ENCODE measurements around the gene SEC11A.
"Not testable (repeated sequence)": the region's sequence is repeated elsewhere in the genome, so short reads cannot be mapped to it uniquely, and the experiment has no call there.

The SEC11A gene

GRCh38 chr15:84749111-84749991 lies 33.4 kb upstream of the SEC11A start:
- Mint-ChIP-seq H3K27me3 (no peaks in the 10 kb centered on the region), H3K4me1 (peaks cover 69% of the 10 kb centered on the region), H3K27ac (peak overlapping the region; percentile 97), H3K36me3 (ENCODE audit: low read depth) (peaks cover 20% of the 10 kb centered on the region), H3K4me3 (peak overlapping the region; percentile 97), H3K9me3 (no peaks in the 10 kb centered on the region)
- ATAC-seq (peak; percentile 44), DNase-seq (peak; percentile 55)

- Mint-ChIP-seq H3K36me3 (ENCODE audit: low read depth) (peaks cover 17% of the 10 kb centered on the region), H3K27me3 (no peaks in the 10 kb centered on the region), H3K4me1 (peaks cover 67% of the 10 kb centered on the region), H3K4me3 (peak within 1 kb of the TSS; percentile 97), H3K27ac (peak within 1 kb of the TSS; percentile 98), H3K9me3 (no peaks in the 10 kb centered on the region)
- peak; percentile 58 for ATAC-seq
- DNase-seq = peak; percentile 77
Observed at GRCh38 chr15:84748274-84749110, 32.6 kb upstream of the SEC11A start, which contains the start of gene ZNF592. Gene ZNF592, plus strand, starts transcription at chr15:84748592. Its CDS starts 34,084 bp downstream, at chr15:84782676.

- Mint-ChIP-seq H3K36me3 (ENCODE audit: low read depth) (peaks cover 14% of the 10 kb centered on the region), H3K27me3 (no peaks in the 10 kb centered on the region), H3K9me3 (no peaks in the 10 kb centered on the region), H3K4me3 (peak overlapping the region; percentile 89), H3K4me1 (peaks cover 65% of the 10 kb centered on the region), H3K27ac (peak overlapping the region; percentile 98)
- ATAC-seq = peak; percentile 80
- DNase-seq = peak; percentile 72
Observed at GRCh38 chr15:84747416-84748273, 31.7 kb upstream of the SEC11A start.

- H3K36me3 Mint-ChIP-seq (ENCODE audit: low read depth) = no peaks in the 10 kb centered on the region
- H3K27me3 Mint-ChIP-seq = no peaks in the 10 kb centered on the region
- peaks cover 36% of the 10 kb centered on the region for H3K4me1 Mint-ChIP-seq
- DNase-seq (no peak), ATAC-seq (no peak)
- H3K27ac Mint-ChIP-seq = no peak overlapping the region
- no peak overlapping the region for H3K4me3 Mint-ChIP-seq
- no peaks in the 10 kb centered on the region for H3K9me3 Mint-ChIP-seq
Observed at GRCh38 chr15:84741121-84741520, 25.2 kb upstream of the SEC11A start.

GRCh38 chr15:84740691-84741090 lies 24.8 kb upstream of the SEC11A start:
- Mint-ChIP-seq H3K27ac (no peak overlapping the region), H3K4me3 (no peak overlapping the region), H3K9me3 (no peaks in the 10 kb centered on the region), H3K27me3 (no peaks in the 10 kb centered on the region), H3K4me1 (peaks cover 38% of the 10 kb centered on the region), H3K36me3 (ENCODE audit: low read depth) (no peaks in the 10 kb centered on the region)
- no peak for DNase-seq
- ATAC-seq = no peak

GRCh38 chr15:84737005-84737404 lies 21.1 kb upstream of the SEC11A start:
- Mint-ChIP-seq H3K4me1 (peaks cover 49% of the 10 kb centered on the region), H3K36me3 (ENCODE audit: low read depth) (peaks cover 2% of the 10 kb centered on the region), H3K27ac (peak overlapping the region; percentile 48), H3K9me3 (no peaks in the 10 kb centered on the region), H3K4me3 (no peak overlapping the region), H3K27me3 (peaks cover 2% of the 10 kb centered on the region)
- DNase-seq (no peak), ATAC-seq (no peak)

- Mint-ChIP-seq H3K27ac (peak overlapping the region; percentile 93), H3K9me3 (no peaks in the 10 kb centered on the region), H3K4me3 (peak overlapping the region; percentile 72), H3K4me1 (peaks cover 54% of the 10 kb centered on the region), H3K36me3 (ENCODE audit: low read depth) (peaks cover 2% of the 10 kb centered on the region), H3K27me3 (peaks cover 2% of the 10 kb centered on the region)
- DNase-seq (peak; percentile 67), ATAC-seq (peak; percentile 63)
Observed at GRCh38 chr15:84736375-84736774, 20.4 kb upstream of the SEC11A start.

- H3K27me3 Mint-ChIP-seq; H3K36me3 Mint-ChIP-seq (ENCODE audit: low read depth); H3K9me3 Mint-ChIP-seq: not testable (repeated sequence)
- H3K4me1 Mint-ChIP-seq = peaks cover 61% of the 10 kb centered on the region
- peak; percentile 55 for ATAC-seq
- H3K27ac Mint-ChIP-seq = peak overlapping the region; percentile 93
- DNase-seq = peak; percentile 42
- H3K4me3 Mint-ChIP-seq = peak overlapping the region; percentile 72
Observed at GRCh38 chr15:84735480-84736061, 19.6 kb upstream of the SEC11A start.

- H3K4me3 Mint-ChIP-seq = peak overlapping the region; percentile 72
- H3K4me1 Mint-ChIP-seq = peaks cover 62% of the 10 kb centered on the region
- H3K27me3 Mint-ChIP-seq = peaks cover 2% of the 10 kb centered on the region
- peak overlapping the region; percentile 93 for H3K27ac Mint-ChIP-seq
- ATAC-seq (peak; percentile 74), DNase-seq (peak; percentile 74)
- no peaks in the 10 kb centered on the region for H3K9me3 Mint-ChIP-seq
- H3K36me3 Mint-ChIP-seq (ENCODE audit: low read depth) = peaks cover 2% of the 10 kb centered on the region
Observed at GRCh38 chr15:84734794-84735479, 19.0 kb upstream of the SEC11A start.

- no peaks in the 10 kb centered on the region for H3K9me3 Mint-ChIP-seq
- ATAC-seq (no peak), DNase-seq (no peak)
- peaks cover 54% of the 10 kb centered on the region for H3K4me1 Mint-ChIP-seq
- H3K27ac Mint-ChIP-seq = no peak overlapping the region
- H3K36me3 Mint-ChIP-seq (ENCODE audit: low read depth) = peaks cover 2% of the 10 kb centered on the region
- peaks cover 2% of the 10 kb centered on the region for H3K27me3 Mint-ChIP-seq
- no peak overlapping the region for H3K4me3 Mint-ChIP-seq
Observed at GRCh38 chr15:84731774-84732173, 15.8 kb upstream of the SEC11A start.

GRCh38 chr15:84727429-84727828 lies 11.5 kb upstream of the SEC11A start:
- DNase-seq = no peak
- ATAC-seq = no peak
- H3K9me3 Mint-ChIP-seq = no peaks in the 10 kb centered on the region
- H3K27ac Mint-ChIP-seq = no peak overlapping the region
- no peak overlapping the region for H3K4me3 Mint-ChIP-seq
- H3K4me1 Mint-ChIP-seq = peaks cover 33% of the 10 kb centered on the region
- no peaks in the 10 kb centered on the region for H3K27me3 Mint-ChIP-seq
- H3K36me3 Mint-ChIP-seq (ENCODE audit: low read depth) = no peaks in the 10 kb centered on the region

- H3K4me3 Mint-ChIP-seq = no peak overlapping the region
- no peaks in the 10 kb centered on the region for H3K36me3 Mint-ChIP-seq (ENCODE audit: low read depth)
- no peaks in the 10 kb centered on the region for H3K27me3 Mint-ChIP-seq
- peaks cover 34% of the 10 kb centered on the region for H3K4me1 Mint-ChIP-seq
- ATAC-seq = no peak
- H3K27ac Mint-ChIP-seq = peak overlapping the region; percentile 74
- H3K9me3 Mint-ChIP-seq = no peaks in the 10 kb centered on the region
- DNase-seq = no peak
Observed at GRCh38 chr15:84725001-84725491, 9.1 kb upstream of the SEC11A start.

GRCh38 chr15:84722628-84723027 lies 6.7 kb upstream of the SEC11A start:
- peaks cover 35% of the 10 kb centered on the region for H3K4me1 Mint-ChIP-seq
- DNase-seq (no peak), ATAC-seq (no peak)
- H3K36me3 Mint-ChIP-seq (ENCODE audit: low read depth) = no peaks in the 10 kb centered on the region
- no peaks in the 10 kb centered on the region for H3K9me3 Mint-ChIP-seq
- no peaks in the 10 kb centered on the region for H3K27me3 Mint-ChIP-seq
- H3K27ac Mint-ChIP-seq = no peak overlapping the region
- no peak overlapping the region for H3K4me3 Mint-ChIP-seq
